WTC11 (cell line): ENCODE results near the gene UBE2K.

ENCODE experiments used
- ATF6 ChIP-seq: sonication (generic); formaldehyde crosslinking; IDR thresholded peaks from 2 replicates; pipeline ENCODE4 v1.8.1; 2023; ENCODE audit warnings: mild to moderate bottlenecking, missing genetic modification reagents
- CTCF ChIP-seq: fragments of 200-600 bp; IDR thresholded peaks from 2 replicates; pipeline ENCODE4 v1.8.0; 2022; ENCODE audit warnings: antibody characterized with exemption
- ETV6 ChIP-seq: sonication (generic); formaldehyde crosslinking; IDR thresholded peaks from 2 replicates; pipeline ENCODE4 v1.8.1; 2022; ENCODE audit warnings: mild to moderate bottlenecking, missing genetic modification reagents
- HMGXB4 ChIP-seq: sonication (generic); formaldehyde crosslinking; IDR thresholded peaks from 2 replicates; pipeline ENCODE4 v1.8.1; 2023; ENCODE audit warnings: mild to moderate bottlenecking, moderate library complexity, missing genetic modification reagents
- JAZF1 ChIP-seq: fragments of 250-450 bp; sonication (Bioruptor Pico); IDR thresholded peaks from 2 replicates; pipeline ENCODE4 v1.9.0; 2021; ENCODE audit warnings: moderate library complexity, mild to moderate bottlenecking, inconsistent platforms
- MAX ChIP-seq: sonication (generic); formaldehyde crosslinking; IDR thresholded peaks from 2 replicates; pipeline ENCODE4 v1.8.0; 2022; ENCODE audit warnings: mild to moderate bottlenecking, missing genetic modification reagents
- NFE2L1 ChIP-seq: sonication (generic); formaldehyde crosslinking; IDR thresholded peaks from 2 replicates; pipeline ENCODE4 v1.8.1; 2023; ENCODE audit warnings: missing genetic modification reagents
- SP1 ChIP-seq: sonication (generic); formaldehyde crosslinking; conservative IDR thresholded peaks from 2 replicates; pipeline ENCODE4 v1.8.1; 2022; ENCODE audit warnings: missing genetic modification reagents
- TP53 ChIP-seq: sonication (generic); formaldehyde crosslinking; IDR thresholded peaks from 2 replicates; pipeline ENCODE4 v1.8.1; 2023; ENCODE audit warnings: mild to moderate bottlenecking, missing genetic modification reagents
- ZNF121 ChIP-seq: sonication (generic); formaldehyde crosslinking; IDR thresholded peaks from 2 replicates; pipeline ENCODE4 v1.8.0; 2023; ENCODE audit warnings: missing genetic modification reagents

GRCh38 chr4:39729557-39729956 lies 31.6 kb downstream of the UBE2K start:
- TF ChIP-seq CTCF (no peak), ZNF121 (CRISPR knock-in tag) (no peak), TP53 (CRISPR knock-in tag) (no peak), NFE2L1 (CRISPR knock-in tag) (no peak), HMGXB4 (no peak), ETV6 (CRISPR knock-in tag) (no peak), SP1 (CRISPR knock-in tag) (no peak), JAZF1 (CRISPR knock-in tag) (no peak), MAX (CRISPR knock-in tag) (no peak), ATF6 (no peak)
